Glutamatergic neuron (in vitro differentiated cells): ENCODE data around the gene PBX1. TPM values are rescaled to one million over a fixed set of nuclear protein-coding genes. Genes with fewer than 3 reads are reported as not detected.

Experiments
- DNase-seq: peaks from one replicate; pipeline ENCODE4 v3.0.0; 2022
- H3K27ac Mint-ChIP-seq: one replicate; pipeline ENCODE4 v1.8.0; 2020; ENCODE audit warnings: mild to moderate bottlenecking, mixed read lengths, inconsistent platforms; ENCODE audit not compliant: unreplicated experiment
- H3K27me3 Mint-ChIP-seq: one replicate; pipeline ENCODE4 v1.8.0; 2020; ENCODE audit warnings: mild to moderate bottlenecking, moderate library complexity, mixed read lengths, inconsistent platforms; ENCODE audit not compliant: unreplicated experiment
- H3K36me3 Mint-ChIP-seq: one replicate; pipeline ENCODE4 v1.8.0; 2020; ENCODE audit warnings: mild to moderate bottlenecking, mixed read lengths, inconsistent platforms; ENCODE audit not compliant: unreplicated experiment
- H3K4me1 Mint-ChIP-seq: one replicate; pipeline ENCODE4 v1.8.0; 2020; ENCODE audit warnings: mild to moderate bottlenecking, low read depth, mixed read lengths, inconsistent platforms; ENCODE audit not compliant: unreplicated experiment
- H3K4me3 Mint-ChIP-seq: one replicate; pipeline ENCODE4 v1.8.0; 2020; ENCODE audit warnings: mild to moderate bottlenecking, mixed read lengths, inconsistent platforms; ENCODE audit not compliant: unreplicated experiment
- H3K9me3 Mint-ChIP-seq: one replicate; pipeline ENCODE4 v1.8.0; 2020; ENCODE audit warnings: mild to moderate bottlenecking, moderate library complexity, mixed read lengths, inconsistent platforms; ENCODE audit not compliant: unreplicated experiment
- CTCF ChIP-seq: fragments of 200-600 bp; sonication (generic); IDR thresholded peaks from one replicate; pipeline ENCODE4 v1.5.0; 2021; ENCODE audit not compliant: partially characterized antibody, unreplicated experiment
- total RNA-seq: library from RNA; stranded (reverse); fragmentation: NEBNext Ultra II Directional; extraction: Animal tissue kit (Norgen Biotek cat#: 25700); gene quantifications from one replicate; pipeline ENCODE4 v1.2.1, GENCODE V29; 2021; ENCODE audit not compliant: unreplicated experiment

PBX1 gene
- total RNA-seq, 1 donor from 2014 or later: 98.7 TPM

- Mint-ChIP-seq H3K27me3 (peaks cover 8% of the 10 kb centered on the region), H3K4me1 (peaks cover 20% of the 10 kb centered on the region), H3K36me3 (no peaks in the 10 kb centered on the region), H3K9me3 (peaks cover 6% of the 10 kb centered on the region), H3K27ac (peak overlapping the region; percentile 98), H3K4me3 (peak overlapping the region; percentile 100)
- no peak for DNase-seq
- no peak for TF ChIP-seq CTCF
Measured at GRCh38 chr1:164560121-164560541, 1.1 kb downstream of the PBX1 start.

- Mint-ChIP-seq H3K36me3 (no peaks in the 10 kb centered on the region), H3K4me3 (peak overlapping the region; percentile 100), H3K27me3 (peaks cover 8% of the 10 kb centered on the region), H3K9me3 (peaks cover 6% of the 10 kb centered on the region), H3K4me1 (peaks cover 20% of the 10 kb centered on the region), H3K27ac (peak overlapping the region; percentile 98)
- DNase-seq: no peak
- TF ChIP-seq CTCF: no peak
Measured at GRCh38 chr1:164560556-164560955, 1.6 kb downstream of the PBX1 start.

GRCh38 chr1:164561007-164561406 lies 2.0 kb downstream of the PBX1 start:
- no peak for TF ChIP-seq CTCF
- peaks cover 20% of the 10 kb centered on the region for H3K4me1 Mint-ChIP-seq
- H3K27ac Mint-ChIP-seq: peak overlapping the region; percentile 98
- peaks cover 6% of the 10 kb centered on the region for H3K9me3 Mint-ChIP-seq
- no peaks in the 10 kb centered on the region for H3K36me3 Mint-ChIP-seq
- H3K27me3 Mint-ChIP-seq: peaks cover 8% of the 10 kb centered on the region
- peak overlapping the region; percentile 100 for H3K4me3 Mint-ChIP-seq
- no peak for DNase-seq

GRCh38 chr1:164561472-164561871 lies 2.5 kb downstream of the PBX1 start:
- peak overlapping the region; percentile 100 for H3K4me3 Mint-ChIP-seq
- no peaks in the 10 kb centered on the region for H3K36me3 Mint-ChIP-seq
- no peak for TF ChIP-seq CTCF
- H3K27me3 Mint-ChIP-seq: peaks cover 8% of the 10 kb centered on the region
- peaks cover 20% of the 10 kb centered on the region for H3K4me1 Mint-ChIP-seq
- DNase-seq: no peak
- peaks cover 6% of the 10 kb centered on the region for H3K9me3 Mint-ChIP-seq
- H3K27ac Mint-ChIP-seq: peak overlapping the region; percentile 98

DNA sequence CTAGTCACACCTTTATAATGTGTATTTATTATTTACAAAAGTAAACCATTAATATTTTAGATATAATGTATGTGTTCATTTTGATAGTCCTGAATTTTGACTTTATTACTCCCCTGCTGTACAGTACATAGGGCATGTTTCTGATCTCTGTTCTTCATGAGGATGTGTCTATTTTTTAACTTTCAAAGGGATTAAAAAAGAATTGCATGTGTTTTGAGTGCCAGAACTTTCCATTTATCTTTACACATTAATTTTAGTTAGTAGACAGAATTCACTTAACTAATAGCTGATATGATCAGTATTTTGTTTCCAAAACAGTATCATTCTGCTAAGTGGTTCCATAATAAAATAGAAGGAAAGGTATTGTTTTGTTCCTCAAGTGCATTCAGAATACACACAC lies 3.1 kb downstream of the PBX1 start:
- no peak for DNase-seq
- Mint-ChIP-seq H3K9me3 (peaks cover 6% of the 10 kb centered on the region), H3K36me3 (no peaks in the 10 kb centered on the region), H3K4me1 (peaks cover 23% of the 10 kb centered on the region), H3K27me3 (peaks cover 8% of the 10 kb centered on the region), H3K27ac (peak overlapping the region; percentile 31), H3K4me3 (peak overlapping the region; percentile 100)
- TF ChIP-seq CTCF: no peak
